Activated CD4-positive, alpha-beta T cell treated with anti-CD3 and anti-CD28 coated beads, Interleukin-2, amount 50 U/mL, for 48 hours (primary cell): ENCODE measurements around the gene TCF12.
A peak's percentile ranks its signal among the peaks of the same experiment; 100 is the strongest.

ENCODE experiments used
- DNase-seq, 2 experiments: peaks; one replicate each; pipeline ENCODE4 v3.0.0-alpha.2; 2020

TCF12 gene

GRCh38 chr15:57309856-57310760 is 391.7 kb downstream of the TCF12 start:
- no peak for DNase-seq

- no peak for DNase-seq
Measured at GRCh38 chr15:57310876-57311275, 392.4 kb downstream of the TCF12 start.

GRCh38 chr15:57312006-57312317 is 393.5 kb downstream of the TCF12 start:
- DNase-seq: no peak

- no peak for DNase-seq
Measured at GRCh38 chr15:57312318-57313133, 394.1 kb downstream of the TCF12 start.

DNA sequence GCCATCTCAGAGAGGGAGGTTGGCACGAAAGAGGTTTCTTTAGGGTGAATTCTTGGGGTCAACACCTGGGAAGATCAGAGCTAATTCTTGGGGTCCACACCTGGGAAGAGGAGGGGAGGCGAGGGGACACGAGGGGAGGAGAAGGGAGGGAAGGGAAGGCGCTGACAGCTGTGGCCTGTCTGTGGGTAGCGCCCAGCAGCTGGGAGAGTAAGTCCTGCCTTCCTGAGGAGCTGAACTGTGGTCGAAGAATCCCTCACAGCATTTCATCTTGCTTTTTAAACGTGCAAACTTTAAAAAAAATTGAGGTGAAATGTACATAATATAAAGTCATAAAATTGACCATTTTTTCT is 394.7 kb downstream of the TCF12 start:
- no peak for DNase-seq

GRCh38 chr15:57314221-57314620 is 395.8 kb downstream of the TCF12 start:
- DNase-seq: no peak

DNA sequence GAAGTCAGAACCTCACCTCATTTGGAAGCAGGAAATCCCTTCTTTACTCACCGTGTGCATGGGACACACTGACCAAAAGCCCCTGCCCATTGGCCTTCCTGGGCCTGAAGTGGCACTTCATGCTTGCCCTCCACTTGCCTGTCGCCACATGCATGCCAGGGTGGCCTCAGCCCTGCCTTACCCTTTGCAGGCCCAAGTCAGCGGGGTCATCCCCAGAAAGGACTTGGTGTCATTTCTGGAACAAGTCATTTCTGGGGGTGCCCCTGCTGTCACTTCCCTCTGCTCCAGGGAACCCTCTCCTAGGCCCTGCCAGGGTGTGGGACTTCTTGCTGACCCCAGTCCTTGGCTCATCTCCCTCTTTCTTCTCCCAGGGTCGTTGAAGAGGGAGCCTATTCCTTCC is 398.0 kb downstream of the TCF12 start:
- DNase-seq: no peak

GRCh38 chr15:57319226-57319918 is 400.9 kb downstream of the TCF12 start:
- DNase-seq: no peak

GRCh38 chr15:57319919-57320560 is 401.6 kb downstream of the TCF12 start:
- DNase-seq: no peak

DNA sequence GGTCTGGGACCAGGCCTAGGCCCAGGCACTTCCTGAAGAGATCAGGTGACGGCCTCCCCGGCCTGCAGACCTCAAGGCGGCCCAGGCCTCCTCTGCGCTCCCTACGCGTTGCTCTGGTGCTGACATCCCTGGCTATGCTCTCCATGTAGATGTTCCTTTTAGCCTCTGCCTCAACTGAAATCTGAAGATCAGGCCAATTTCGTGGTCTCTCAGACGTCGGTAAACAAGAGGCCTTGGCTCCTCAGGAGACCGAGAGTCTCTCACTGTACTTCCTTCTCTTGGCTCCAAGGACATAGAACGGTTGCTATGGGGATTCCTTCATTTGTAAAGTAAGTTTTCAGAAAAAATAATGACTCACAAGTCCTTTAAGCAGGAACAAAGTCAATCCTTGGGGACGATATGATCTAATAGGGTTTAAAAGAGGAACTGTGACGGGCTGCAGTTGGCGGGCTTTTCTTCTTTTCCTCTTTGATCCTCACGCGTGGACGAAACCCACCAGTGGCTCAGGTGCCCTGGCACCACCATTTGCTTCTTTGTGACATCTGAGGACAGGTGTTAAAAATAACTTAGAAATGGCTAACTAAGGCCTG is 402.3 kb downstream of the TCF12 start:
- DNase-seq: no peak

DNA sequence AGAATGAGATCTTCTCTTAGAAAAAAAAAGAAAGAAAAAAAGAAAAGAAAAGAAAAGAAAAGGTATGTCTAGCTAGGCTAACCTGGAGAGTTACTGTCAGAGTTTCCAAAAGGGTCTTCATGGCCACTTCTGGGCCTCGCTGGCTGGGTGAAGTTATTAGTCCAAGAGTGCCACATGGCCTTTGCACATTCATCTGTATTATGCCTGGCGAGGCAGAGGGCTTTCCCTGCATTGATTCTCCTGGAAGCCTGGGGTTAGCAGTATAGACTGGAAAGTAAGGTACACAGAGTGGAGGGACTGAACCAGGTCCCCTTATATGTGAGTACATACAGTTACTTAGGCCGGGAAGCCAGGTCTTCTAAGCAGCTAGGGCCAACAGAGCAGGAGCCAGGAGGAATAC is 403.0 kb downstream of the TCF12 start:
- DNase-seq: no peak

- DNase-seq: no peak
Measured at GRCh38 chr15:57321973-57322601, 403.6 kb downstream of the TCF12 start.

DNA sequence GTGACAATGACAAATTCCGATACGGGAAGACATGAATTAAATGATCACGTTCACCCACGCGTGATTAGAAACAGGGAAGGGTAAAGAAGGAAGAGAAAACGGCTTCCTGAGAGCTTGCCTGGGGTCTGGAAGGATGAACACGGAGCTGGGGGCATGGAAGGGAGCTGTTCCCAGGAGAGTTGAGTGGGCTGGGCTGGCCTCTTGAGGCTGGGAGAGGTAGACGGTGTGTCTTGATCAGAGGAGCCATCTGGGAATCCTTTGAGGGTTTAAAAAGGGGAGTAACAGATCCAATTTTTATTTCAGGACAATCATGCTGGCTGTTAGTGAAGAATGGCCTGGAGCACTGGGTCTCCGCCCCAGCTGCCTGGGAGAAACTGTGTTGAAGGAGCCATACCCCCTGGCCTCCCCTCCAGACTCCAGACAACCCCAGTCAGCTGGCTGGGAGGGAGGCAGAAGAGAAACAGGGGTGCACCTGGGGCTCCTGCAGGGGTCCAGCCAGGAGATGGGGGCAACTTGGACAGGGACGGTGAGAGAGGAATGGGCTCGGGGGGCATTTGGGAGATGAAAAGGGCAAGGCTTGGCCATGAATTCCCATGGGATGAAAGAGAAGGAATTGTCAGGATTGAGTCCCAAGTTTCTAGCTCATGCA is 404.3 kb downstream of the TCF12 start:
- no peak for DNase-seq

DNA sequence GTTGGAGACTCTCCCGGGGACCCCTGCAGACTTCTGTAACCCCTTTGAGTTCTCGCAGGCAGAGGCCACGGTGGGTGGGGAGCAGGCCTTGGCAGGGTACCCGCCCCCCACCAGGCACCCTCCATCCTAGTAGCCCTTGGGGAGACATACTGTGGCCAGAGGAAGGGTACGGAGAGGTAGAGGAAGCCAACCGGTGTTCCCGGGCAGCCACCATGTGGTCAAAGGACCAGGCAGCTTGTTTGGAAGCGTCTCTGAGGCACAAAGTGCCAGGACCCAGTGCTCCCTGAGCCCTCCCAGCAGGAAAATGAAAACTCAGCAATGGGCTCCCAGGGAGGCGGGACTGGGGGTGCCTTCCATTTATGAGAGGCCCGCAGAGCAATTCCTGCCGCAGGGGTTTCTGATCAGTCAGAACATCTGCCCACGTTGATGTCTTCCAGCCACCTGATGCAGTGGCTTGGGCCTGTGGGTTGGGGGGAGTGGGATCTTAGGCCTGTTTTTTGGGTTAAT is 404.9 kb downstream of the TCF12 start:
- no peak for DNase-seq

DNA sequence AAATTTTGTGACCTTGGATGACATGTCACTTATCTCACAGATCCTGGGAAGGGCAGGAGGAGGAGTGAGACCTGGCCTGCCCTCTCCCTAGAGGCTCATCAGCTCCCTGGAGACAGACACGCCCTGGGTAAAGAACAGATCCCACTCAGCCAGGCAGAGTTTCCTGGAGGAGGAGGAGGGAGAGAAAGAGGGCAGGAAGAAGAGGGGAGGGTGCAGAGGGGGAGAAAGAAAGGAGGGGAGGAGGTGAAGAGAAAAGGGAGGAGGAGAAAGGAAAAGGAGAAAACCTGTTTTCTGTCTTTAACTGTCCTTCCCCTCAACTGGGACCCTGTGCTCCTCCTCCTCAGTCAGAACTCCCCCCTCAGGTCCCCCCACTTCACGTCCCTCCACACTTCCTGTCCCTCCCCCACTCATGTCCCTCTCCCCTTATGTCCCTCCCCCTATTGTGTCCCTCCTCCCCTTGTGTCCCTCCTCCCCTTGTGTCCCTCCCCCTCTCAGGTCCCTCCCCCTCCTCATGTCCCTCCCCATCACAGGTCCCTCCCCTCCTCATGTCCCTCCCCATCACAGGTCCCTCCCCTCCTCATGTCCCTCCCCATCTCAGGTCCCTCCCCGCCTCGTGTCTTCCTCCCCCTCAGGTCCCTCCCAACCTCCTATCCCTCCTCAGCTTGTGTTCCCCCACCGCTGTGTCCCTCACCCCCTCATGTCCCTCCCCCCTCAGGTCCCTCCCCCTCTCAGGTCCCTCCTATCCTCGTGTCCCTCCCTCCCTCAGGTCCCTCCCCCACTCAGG is 405.6 kb downstream of the TCF12 start:
- DNase-seq: peak in 1 of 2 experiments; percentile 5

DNA sequence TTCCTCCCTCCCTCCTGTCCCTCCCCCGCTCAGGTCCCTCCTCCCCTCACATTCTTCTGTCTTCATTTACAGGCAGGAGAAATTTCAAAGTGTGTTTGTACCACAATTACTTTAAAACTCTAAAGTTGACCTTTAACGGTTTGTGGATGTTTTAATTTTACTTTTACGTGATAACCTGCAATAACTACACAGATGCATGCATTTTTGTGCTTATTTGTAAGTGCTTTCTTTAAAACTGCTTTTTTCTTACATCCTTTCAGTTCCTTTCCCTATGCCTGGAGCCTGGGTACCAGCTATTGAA is 406.1 kb downstream of the TCF12 start:
- DNase-seq: no peak

DNA sequence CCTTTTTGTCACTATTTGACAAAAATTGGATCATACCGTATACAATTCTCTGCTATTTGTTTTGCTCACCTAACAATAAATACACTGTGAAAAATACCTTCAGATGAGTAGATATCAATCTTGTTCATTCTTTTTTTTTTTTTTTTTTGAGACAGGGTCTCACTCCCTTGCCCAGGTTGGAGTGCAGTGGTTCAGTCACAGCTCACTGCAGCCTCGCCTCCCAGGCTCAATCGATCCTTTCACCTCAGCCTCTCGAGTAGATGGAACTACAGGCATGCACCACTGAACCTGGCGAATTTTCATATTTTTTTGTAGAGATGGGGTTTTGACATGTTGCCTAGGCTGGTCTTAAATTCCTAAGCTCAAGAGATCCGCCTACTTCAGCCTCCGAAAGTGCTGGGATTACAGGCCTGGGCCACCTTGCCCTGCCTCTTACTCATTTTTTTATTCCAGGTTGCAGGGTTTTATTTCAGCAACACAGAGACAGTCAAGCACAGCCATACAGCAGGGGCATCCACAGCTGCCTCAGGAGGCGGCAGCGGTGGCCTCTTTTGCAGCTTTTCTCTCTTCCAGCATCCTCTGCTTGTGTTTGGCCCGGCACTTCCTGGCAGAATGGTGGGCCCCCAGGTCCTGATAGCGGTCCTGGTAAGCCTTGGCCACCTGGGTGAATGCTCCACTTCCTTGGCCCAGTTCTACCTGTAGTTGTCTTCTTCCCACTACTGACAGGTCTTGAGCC is 406.7 kb downstream of the TCF12 start:
- no peak for DNase-seq

DNA sequence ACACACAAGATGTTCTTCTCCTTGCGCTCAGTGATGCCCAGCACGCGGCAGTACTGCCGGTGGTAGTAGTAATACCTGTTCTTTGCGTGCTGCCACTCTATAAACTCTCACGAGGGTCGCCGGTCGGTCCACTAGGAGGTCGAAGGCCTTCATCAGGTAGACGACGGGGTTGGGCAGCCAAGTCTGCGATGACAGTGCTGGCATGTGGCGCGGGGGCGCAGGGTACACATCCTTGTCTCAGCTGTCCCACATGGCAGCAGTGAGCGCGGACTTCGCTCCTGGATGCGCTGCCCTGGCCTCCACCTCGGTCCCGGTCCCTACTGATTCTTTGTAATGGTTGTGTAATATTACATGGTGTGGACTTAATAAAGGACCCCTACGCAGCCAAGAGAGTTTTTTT is 407.8 kb downstream of the TCF12 start:
- no peak for DNase-seq

GRCh38 chr15:57327985-57328471 is 409.6 kb downstream of the TCF12 start:
- DNase-seq: no peak

GRCh38 chr15:57328479-57328878 is 410.0 kb downstream of the TCF12 start:
- no peak for DNase-seq
